Neural progenitor cell (in vitro differentiated cells): Measurements from ENCODE around the gene TAF5. TPM values are rescaled to one million over a fixed set of nuclear protein-coding genes. Genes with fewer than 3 reads are reported as not detected.

ENCODE experiments used
- DNase-seq: peaks from one replicate; pipeline ENCODE4 v3.0.0-alpha.2; 2016; ENCODE audit warnings: low spot score
- H2AFZ ChIP-seq: fragments of 200-600 bp; sonication (generic); replicated peaks from 2 replicates; pipeline ENCODE4 v1.6.1; 2016; ENCODE audit warnings: antibody characterized with exemption
- H3F3A ChIP-seq: fragments of 200-600 bp; sonication (generic); 2 replicates; pipeline ENCODE4 v1.6.1; 2016; ENCODE audit warnings: antibody characterized with exemption, low read depth
- H3K27ac ChIP-seq: fragments of 200-600 bp; sonication (generic); 2 replicates; pipeline ENCODE4 v1.5.1; 2016; ENCODE audit warnings: mild to moderate bottlenecking
- H3K27me3 ChIP-seq: fragments of 200-600 bp; sonication (generic); 2 replicates; pipeline ENCODE4 v1.6.1; 2016; ENCODE audit warnings: mild to moderate bottlenecking, moderate library complexity
- H3K36me3 ChIP-seq: fragments of 200-600 bp; sonication (generic); 2 replicates; pipeline ENCODE4 v1.5.1; 2016
- H3K4me1 ChIP-seq: fragments of 200-600 bp; sonication (generic); 2 replicates; pipeline ENCODE4 v1.6.1; 2016; ENCODE audit warnings: mixed run types
- H3K4me2 ChIP-seq: fragments of 200-600 bp; sonication (generic); 2 replicates; pipeline ENCODE4 v1.6.1; 2016
- H3K4me3 ChIP-seq: fragments of 200-600 bp; sonication (generic); 2 replicates; pipeline ENCODE4 v1.5.1; 2016
- H3K79me2 ChIP-seq: fragments of 200-600 bp; sonication (generic); 2 replicates; pipeline ENCODE4 v1.6.1; 2016; ENCODE audit warnings: low read depth
- H3K9ac ChIP-seq: fragments of 200-600 bp; sonication (generic); 2 replicates; pipeline ENCODE4 v1.6.1; 2016
- H3K9me3 ChIP-seq: fragments of 200-600 bp; sonication (generic); 2 replicates; pipeline ENCODE4 v1.5.1; 2016; ENCODE audit warnings: low read depth
- H4K20me1 ChIP-seq: fragments of 200-600 bp; sonication (generic); 2 replicates; pipeline ENCODE4 v1.6.1; 2016; ENCODE audit warnings: low read depth
- H3K27ac Mint-ChIP-seq: 3 replicates; pipeline ENCODE4 v1.8.0; 2021; ENCODE audit warnings: mixed read lengths
- H3K27me3 Mint-ChIP-seq: 2 replicates; pipeline ENCODE4 v1.8.0; 2022; ENCODE audit warnings: low read depth, mild to moderate bottlenecking, inconsistent platforms, moderate library complexity, mixed read lengths; ENCODE audit not compliant: insufficient read depth
- H3K36me3 Mint-ChIP-seq: 3 replicates; pipeline ENCODE4 v1.8.0; 2021; ENCODE audit warnings: mixed read lengths
- H3K4me1 Mint-ChIP-seq: 3 replicates; pipeline ENCODE4 v1.8.0; 2021; ENCODE audit warnings: mixed read lengths
- H3K4me3 Mint-ChIP-seq: 3 replicates; pipeline ENCODE4 v1.8.0; 2021; ENCODE audit warnings: mild to moderate bottlenecking, moderate library complexity, mixed read lengths
- H3K9me3 Mint-ChIP-seq: 3 replicates; pipeline ENCODE4 v1.8.0; 2020; ENCODE audit warnings: mixed read lengths
- EZH2 ChIP-seq: fragments of 200-600 bp; sonication (generic); IDR thresholded peaks from 2 replicates; pipeline ENCODE4 v1.6.1; 2017; ENCODE audit warnings: antibody characterized with exemption, mild to moderate bottlenecking, moderate library complexity
- EZH2phosphoT487 ChIP-seq: fragments of 200-600 bp; sonication (generic); IDR thresholded peaks from 2 replicates; pipeline ENCODE4 v1.6.1; 2017; ENCODE audit warnings: antibody characterized with exemption
- total RNA-seq: library from RNA; depleted of rRNA; stranded (reverse); fragments of >200 nt; gene quantifications from 2 replicates; pipeline ENCODE4 v1.2.3, GENCODE V29; 2015; ENCODE audit warnings: low replicate concordance
- TF ChIP-seq, protein P1 (sequence below): fragments of 200-600 bp; sonication (generic); IDR thresholded peaks from 2 replicates; pipeline ENCODE4 v1.5.1; 2017; ENCODE audit warnings: antibody characterized with exemption, mild to moderate bottlenecking

TAF5 gene
- total RNA-seq, 1 donor from 2014 or later, result 22.7 TPM

DNA sequence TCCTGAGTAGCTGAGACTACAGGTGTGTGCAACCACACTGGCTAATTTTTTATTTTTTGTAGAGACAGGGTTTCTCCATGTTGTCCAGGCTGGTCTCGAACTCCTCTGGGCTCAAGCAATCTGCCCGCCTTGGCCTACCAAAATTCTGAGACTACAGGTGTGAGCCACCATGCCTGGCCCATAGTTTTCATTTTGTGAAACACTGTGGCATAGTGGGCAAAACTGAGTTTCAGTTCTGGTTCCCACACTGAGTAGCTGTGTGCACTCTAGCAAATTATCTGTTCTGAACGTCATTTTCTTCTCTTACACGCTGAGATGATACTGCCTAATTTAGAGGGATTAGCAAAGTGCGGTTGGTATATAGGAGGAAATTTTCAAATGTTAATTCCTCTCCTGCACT is 15.0 kb downstream of the TAF5 start:
- no peaks in the 10 kb centered on the region for H3K27me3 ChIP-seq
- Mint-ChIP-seq H3K27ac (no peak overlapping the region), H3K4me3 (no peak overlapping the region), H3K9me3 (no peaks in the 10 kb centered on the region), H3K27me3 (no peaks in the 10 kb centered on the region), H3K36me3 (peaks cover 11% of the 10 kb centered on the region), H3K4me1 (no peaks in the 10 kb centered on the region)
- H3K9ac ChIP-seq, result no peak overlapping the region
- no peak overlapping the region for H3K4me2 ChIP-seq
- H3K4me1 ChIP-seq, result no peaks in the 10 kb centered on the region
- no peak overlapping the region for H3K4me3 ChIP-seq
- no peaks in the 10 kb centered on the region for H4K20me1 ChIP-seq
- H2AFZ ChIP-seq, result no peak overlapping the region
- no peaks in the 10 kb centered on the region for H3K79me2 ChIP-seq
- H3K36me3 ChIP-seq, result no peaks in the 10 kb centered on the region
- peaks cover 15% of the 10 kb centered on the region for H3F3A ChIP-seq
- no peaks in the 10 kb centered on the region for H3K9me3 ChIP-seq
- H3K27ac ChIP-seq, result no peak overlapping the region
- TF ChIP-seq EZH2phosphoT487, result no peak
- TF ChIP-seq EZH2, result no peak
- TF ChIP-seq, protein P1, sequence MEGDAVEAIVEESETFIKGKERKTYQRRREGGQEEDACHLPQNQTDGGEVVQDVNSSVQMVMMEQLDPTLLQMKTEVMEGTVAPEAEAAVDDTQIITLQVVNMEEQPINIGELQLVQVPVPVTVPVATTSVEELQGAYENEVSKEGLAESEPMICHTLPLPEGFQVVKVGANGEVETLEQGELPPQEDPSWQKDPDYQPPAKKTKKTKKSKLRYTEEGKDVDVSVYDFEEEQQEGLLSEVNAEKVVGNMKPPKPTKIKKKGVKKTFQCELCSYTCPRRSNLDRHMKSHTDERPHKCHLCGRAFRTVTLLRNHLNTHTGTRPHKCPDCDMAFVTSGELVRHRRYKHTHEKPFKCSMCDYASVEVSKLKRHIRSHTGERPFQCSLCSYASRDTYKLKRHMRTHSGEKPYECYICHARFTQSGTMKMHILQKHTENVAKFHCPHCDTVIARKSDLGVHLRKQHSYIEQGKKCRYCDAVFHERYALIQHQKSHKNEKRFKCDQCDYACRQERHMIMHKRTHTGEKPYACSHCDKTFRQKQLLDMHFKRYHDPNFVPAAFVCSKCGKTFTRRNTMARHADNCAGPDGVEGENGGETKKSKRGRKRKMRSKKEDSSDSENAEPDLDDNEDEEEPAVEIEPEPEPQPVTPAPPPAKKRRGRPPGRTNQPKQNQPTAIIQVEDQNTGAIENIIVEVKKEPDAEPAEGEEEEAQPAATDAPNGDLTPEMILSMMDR, result no peak
- DNase-seq, result no peak

DNA sequence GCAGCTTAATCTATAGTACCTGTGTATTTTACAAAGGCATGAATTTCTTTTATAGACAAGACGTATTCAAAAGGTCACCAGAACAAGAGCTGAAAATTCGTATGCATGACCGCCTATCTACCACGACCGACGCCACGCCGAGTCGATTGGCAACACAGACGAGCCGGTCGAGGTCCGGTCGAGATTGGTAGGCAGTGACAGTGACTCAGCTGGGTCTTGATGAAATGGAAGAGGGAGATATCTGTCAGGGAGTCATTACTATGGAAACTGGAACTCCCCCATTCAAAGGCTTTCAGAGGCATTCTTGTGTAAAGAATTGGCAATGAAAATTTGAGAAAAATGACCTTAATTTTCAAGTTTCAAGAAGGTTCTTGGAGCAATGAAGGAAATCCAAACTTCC is 26.4 kb downstream of the TAF5 start:
- Histone ChIP-seq H3F3A (peaks cover 5% of the 10 kb centered on the region), H3K4me3 (no peak overlapping the region), H3K9ac (no peak overlapping the region), H3K27ac (no peak overlapping the region), H3K36me3 (peaks cover 16% of the 10 kb centered on the region), H2AFZ (no peak overlapping the region), H3K79me2 (peaks cover 75% of the 10 kb centered on the region), H3K4me2 (peak overlapping the region; percentile 15), H3K27me3 (no peaks in the 10 kb centered on the region), H4K20me1 (peaks cover 4% of the 10 kb centered on the region), H3K9me3 (no peaks in the 10 kb centered on the region), H3K4me1 (peaks cover 23% of the 10 kb centered on the region)
- Mint-ChIP-seq H3K27ac (no peak overlapping the region), H3K9me3 (no peaks in the 10 kb centered on the region), H3K4me1 (peaks cover 29% of the 10 kb centered on the region), H3K36me3 (peaks cover 7% of the 10 kb centered on the region), H3K27me3 (peaks cover 4% of the 10 kb centered on the region), H3K4me3 (peak overlapping the region; percentile 78)
- no peak for DNase-seq
- no peak for TF ChIP-seq EZH2
- no peak for TF ChIP-seq EZH2phosphoT487
- TF ChIP-seq, protein P1, result no peak

DNA sequence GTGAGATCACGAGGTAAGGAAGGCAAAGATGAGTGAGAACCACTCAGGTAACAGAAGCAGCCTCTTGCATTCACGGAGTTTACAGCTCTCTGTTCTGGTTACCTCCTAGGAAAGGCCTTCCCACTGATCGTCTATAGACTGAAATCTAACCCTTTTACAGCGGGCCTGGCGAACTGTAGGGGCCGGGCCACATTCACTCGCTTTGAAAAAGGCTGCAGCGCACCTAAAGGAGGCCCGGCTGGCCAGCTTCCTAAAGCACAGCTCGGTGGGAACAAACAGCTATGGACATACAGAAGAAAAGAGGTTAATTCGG is 27.9 kb downstream of the TAF5 start:
- H3K27me3 ChIP-seq, result no peaks in the 10 kb centered on the region
- TF ChIP-seq EZH2 (no peak), EZH2phosphoT487 (no peak)
- TF ChIP-seq, protein P1, result no peak
- peak overlapping the region; percentile 78 for H3K4me2 ChIP-seq
- H3K9ac ChIP-seq, result peak overlapping the region; percentile 68
- H3K36me3 ChIP-seq, result peaks cover 16% of the 10 kb centered on the region
- peak; percentile 44 for DNase-seq
- peaks cover 4% of the 10 kb centered on the region for H3K27me3 Mint-ChIP-seq
- peak overlapping the region; percentile 95 for H3K4me3 Mint-ChIP-seq
- peaks cover 9% of the 10 kb centered on the region for H3K36me3 Mint-ChIP-seq
- H2AFZ ChIP-seq, result no peak overlapping the region
- peak overlapping the region; percentile 75 for H3K4me3 ChIP-seq
- H3F3A ChIP-seq, result peaks cover 4% of the 10 kb centered on the region
- H3K4me1 ChIP-seq, result peaks cover 23% of the 10 kb centered on the region
- peaks cover 80% of the 10 kb centered on the region for H3K79me2 ChIP-seq
- H3K4me1 Mint-ChIP-seq, result peaks cover 29% of the 10 kb centered on the region
- peak overlapping the region; percentile 51 for H3K27ac Mint-ChIP-seq
- H3K9me3 Mint-ChIP-seq, result no peaks in the 10 kb centered on the region
- no peak overlapping the region for H3K27ac ChIP-seq
- no peaks in the 10 kb centered on the region for H4K20me1 ChIP-seq
- no peaks in the 10 kb centered on the region for H3K9me3 ChIP-seq
